Adrenal gland (tissue), 5 donors: ENCODE measurements around the gene TCEAL8.

Source experiments
- CTCF ChIP-seq, 6 experiments: fragments of 450-650 bp in 4 of 6; fragments of 200-600 bp in 2 of 6; sonication (generic) in 1 of 6; IDR thresholded peaks; 1 replicate in 5 of 6; 2 replicates in 1 of 6; pipeline versions ENCODE4 v1.5.1 to v1.8.0; 2016 to 2021; ENCODE audit warnings: antibody characterized with exemption in 6 of 6, mild to moderate bottlenecking in 2 of 6, moderate library complexity in 1 of 6
- POLR2A ChIP-seq, 2 donors: fragments of 450-650 bp; IDR thresholded peaks; one replicate each; pipeline ENCODE4 v1.6.1; 2017; ENCODE audit warnings: antibody characterized with exemption in 2 of 2, mild to moderate bottlenecking in 2 of 2, moderate library complexity in 1 of 2
- donor health status: DM: no; HTN: no; CAD: no.

- TF ChIP-seq CTCF (IDR thresholded peaks at IDR 0.05) (no peak), POLR2A (IDR thresholded peaks at IDR 0.05) (no peak)
Measured at GRCh38 chrX:103212749-103213457, 42.1 kb downstream of the TCEAL8 start.
